Measurements from ENCODE around the gene SNX2. TPM values are rescaled to one million over a fixed set of nuclear protein-coding genes. Genes with fewer than 3 reads are reported as not detected.

SNX2 gene
- total RNA-seq, 4 donors from 2014 or later: 46.1 to 97.4 (median 52.8) TPM

DNA sequence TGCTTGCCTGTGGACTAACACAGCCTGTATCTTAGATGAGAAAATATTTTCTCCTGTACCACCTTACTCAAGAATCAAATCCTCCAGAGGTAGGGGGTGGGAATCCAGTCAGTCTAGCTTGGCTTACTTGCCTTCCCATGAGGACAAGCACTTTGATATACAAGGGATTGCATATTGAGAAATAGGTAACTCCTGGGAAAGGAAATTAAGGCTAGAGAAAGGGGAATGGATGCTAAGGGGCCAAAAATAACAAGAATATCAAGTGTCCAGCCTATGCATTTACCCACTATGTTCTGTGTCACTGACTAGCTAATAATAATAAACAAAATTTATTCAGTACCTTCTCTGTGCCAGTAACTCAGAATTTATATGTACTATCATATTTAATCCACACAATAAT, 21.4 kb upstream of the SNX2 start:
- no peak for DNase-seq
- Histone ChIP-seq H3K4me1 (no peaks in the 10 kb centered on the region), H3K27ac (no peak overlapping the region), H3K9me3 (no peaks in the 10 kb centered on the region), H3K4me3 (no peak overlapping the region), H3K27me3 (no peaks in the 10 kb centered on the region), H3K36me3 (no peaks in the 10 kb centered on the region)
- TF ChIP-seq POLR2A (IDR thresholded peaks at IDR 0.05): no peak
- TF ChIP-seq, protein P1, sequence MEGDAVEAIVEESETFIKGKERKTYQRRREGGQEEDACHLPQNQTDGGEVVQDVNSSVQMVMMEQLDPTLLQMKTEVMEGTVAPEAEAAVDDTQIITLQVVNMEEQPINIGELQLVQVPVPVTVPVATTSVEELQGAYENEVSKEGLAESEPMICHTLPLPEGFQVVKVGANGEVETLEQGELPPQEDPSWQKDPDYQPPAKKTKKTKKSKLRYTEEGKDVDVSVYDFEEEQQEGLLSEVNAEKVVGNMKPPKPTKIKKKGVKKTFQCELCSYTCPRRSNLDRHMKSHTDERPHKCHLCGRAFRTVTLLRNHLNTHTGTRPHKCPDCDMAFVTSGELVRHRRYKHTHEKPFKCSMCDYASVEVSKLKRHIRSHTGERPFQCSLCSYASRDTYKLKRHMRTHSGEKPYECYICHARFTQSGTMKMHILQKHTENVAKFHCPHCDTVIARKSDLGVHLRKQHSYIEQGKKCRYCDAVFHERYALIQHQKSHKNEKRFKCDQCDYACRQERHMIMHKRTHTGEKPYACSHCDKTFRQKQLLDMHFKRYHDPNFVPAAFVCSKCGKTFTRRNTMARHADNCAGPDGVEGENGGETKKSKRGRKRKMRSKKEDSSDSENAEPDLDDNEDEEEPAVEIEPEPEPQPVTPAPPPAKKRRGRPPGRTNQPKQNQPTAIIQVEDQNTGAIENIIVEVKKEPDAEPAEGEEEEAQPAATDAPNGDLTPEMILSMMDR (IDR thresholded peaks at IDR 0.05): no peak

DNA sequence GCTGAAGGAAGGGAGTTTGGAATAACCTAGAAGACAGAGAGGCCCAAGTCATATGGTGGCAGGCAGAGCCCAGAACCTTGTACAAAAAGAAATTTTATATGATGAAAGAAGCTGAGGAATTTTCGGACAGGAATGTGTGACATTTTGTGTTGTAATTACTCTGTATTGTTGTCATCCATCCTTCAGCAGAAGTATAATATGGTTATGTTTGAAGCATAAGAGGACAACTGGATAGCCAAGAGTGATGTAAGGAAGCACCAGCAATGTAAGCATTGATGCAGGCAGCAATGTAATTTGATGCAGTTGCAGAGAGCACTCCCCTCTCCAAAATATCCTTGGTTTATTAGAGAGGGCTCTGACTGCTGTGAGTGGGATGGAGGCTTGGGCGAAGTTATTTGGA, 19.1 kb upstream of the SNX2 start:
- H3K4me3 ChIP-seq: no peak overlapping the region
- no peaks in the 10 kb centered on the region for H3K9me3 ChIP-seq
- H3K36me3 ChIP-seq: no peaks in the 10 kb centered on the region
- H3K27ac ChIP-seq: no peak overlapping the region
- H3K4me1 ChIP-seq: no peaks in the 10 kb centered on the region
- H3K27me3 ChIP-seq: no peaks in the 10 kb centered on the region
- no peak for DNase-seq
- no peak for TF ChIP-seq POLR2A (IDR thresholded peaks at IDR 0.05)
- TF ChIP-seq, protein P1 (IDR thresholded peaks at IDR 0.05): no peak

DNA sequence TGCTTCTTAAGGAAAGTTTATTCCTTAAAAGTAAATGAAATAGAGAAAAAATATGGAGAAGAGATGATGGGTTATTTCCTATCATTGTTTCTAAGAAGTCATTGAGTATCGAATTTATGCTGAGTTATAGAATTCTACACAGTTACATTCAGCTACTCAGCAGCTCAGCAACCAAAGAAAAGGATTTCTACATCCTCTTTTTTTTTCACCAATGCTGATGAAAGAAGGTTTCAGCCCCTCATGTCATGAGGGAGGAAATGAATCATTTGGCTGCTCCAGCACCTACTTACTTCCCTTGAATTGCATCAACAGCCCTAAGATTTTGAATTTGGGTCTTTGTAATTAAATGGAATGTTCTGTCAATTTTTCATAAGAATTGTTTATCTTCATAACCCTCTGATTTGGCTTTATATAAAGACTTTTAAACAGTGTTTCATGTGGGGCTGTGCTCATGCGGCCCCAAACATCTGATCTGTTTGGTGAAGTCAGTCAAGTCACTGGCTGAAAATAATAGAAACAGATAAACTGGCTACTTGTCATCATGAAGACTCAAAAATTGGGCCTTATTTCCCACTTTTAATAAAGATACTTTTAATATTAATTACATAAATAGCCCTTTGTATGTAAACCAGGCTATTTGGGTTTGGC, 18.5 kb upstream of the SNX2 start:
- DNase-seq: no peak
- Histone ChIP-seq H3K27ac (no peak overlapping the region), H3K36me3 (no peaks in the 10 kb centered on the region), H3K27me3 (no peaks in the 10 kb centered on the region), H3K9me3 (no peaks in the 10 kb centered on the region), H3K4me3 (no peak overlapping the region), H3K4me1 (no peaks in the 10 kb centered on the region)
- TF ChIP-seq POLR2A (IDR thresholded peaks at IDR 0.05): no peak
- TF ChIP-seq, protein P1 (IDR thresholded peaks at IDR 0.05): no peak

DNA sequence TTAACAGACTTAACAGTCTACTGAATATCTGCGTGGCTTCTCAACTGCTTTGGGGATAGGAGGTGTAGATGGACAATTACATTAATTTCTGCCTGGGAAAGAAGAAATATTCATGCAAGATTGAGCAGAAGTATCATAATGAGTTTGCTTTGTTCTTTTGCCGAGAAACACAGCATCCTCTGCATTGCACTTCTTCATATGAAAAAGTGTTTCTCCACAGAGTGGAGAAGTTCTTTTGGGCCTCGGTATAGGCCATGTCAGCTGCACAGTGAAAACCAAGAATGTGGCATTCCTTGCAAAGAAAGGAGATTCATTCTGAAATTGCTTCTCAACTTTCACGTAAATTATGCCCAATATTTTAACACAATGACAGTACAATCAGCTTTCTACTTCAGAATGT, 17.6 kb upstream of the SNX2 start:
- Histone ChIP-seq H3K27me3 (no peaks in the 10 kb centered on the region), H3K9me3 (no peaks in the 10 kb centered on the region), H3K27ac (no peak overlapping the region), H3K36me3 (no peaks in the 10 kb centered on the region), H3K4me3 (no peak overlapping the region), H3K4me1 (no peaks in the 10 kb centered on the region)
- TF ChIP-seq POLR2A (IDR thresholded peaks at IDR 0.05): no peak
- TF ChIP-seq, protein P1 (IDR thresholded peaks at IDR 0.05): no peak
- no peak for DNase-seq

DNA sequence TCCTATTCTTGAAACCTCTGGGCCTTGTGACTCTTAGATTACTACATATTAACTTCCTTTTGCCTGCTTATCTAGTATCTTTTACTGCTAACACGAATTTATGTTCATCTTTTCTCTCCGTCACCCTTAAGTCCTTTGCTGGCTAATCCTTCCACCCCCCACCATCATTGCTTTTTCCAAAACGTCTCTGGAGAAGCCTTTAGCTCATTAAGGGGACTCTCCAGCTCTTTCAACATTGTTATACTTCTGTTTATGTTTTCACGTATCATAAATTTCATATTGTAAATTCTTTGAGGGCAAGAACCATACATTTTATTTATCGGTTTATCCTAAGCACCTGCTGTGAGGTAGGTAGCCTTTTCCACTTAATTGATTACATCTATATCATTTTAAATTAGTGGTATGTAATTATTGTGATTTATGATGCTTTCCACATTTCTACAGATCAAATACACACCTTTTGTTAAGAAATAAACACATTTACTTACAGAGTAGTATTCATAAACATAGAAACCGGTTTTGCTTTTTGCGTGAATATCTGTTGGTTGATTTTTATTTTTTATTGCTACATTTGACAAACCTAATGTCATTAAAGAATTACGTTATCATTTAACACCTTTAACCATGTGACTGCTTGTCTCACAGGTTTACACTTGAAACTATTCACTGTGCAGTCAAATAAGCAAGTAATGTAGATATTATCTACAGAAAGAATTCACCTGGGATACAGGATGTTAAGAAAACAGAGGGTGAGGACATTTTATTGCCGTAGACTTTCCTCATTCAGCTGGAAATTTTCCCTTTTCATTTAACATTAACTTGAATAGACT, 15.4 kb upstream of the SNX2 start:
- H3K4me3 ChIP-seq: no peak overlapping the region
- H3K9me3 ChIP-seq: no peaks in the 10 kb centered on the region
- no peaks in the 10 kb centered on the region for H3K4me1 ChIP-seq
- no peak for DNase-seq
- H3K36me3 ChIP-seq: no peaks in the 10 kb centered on the region
- H3K27me3 ChIP-seq: no peaks in the 10 kb centered on the region
- no peak overlapping the region for H3K27ac ChIP-seq
- TF ChIP-seq, protein P1 (IDR thresholded peaks at IDR 0.05): no peak
- no peak for TF ChIP-seq POLR2A (IDR thresholded peaks at IDR 0.05)
